AG10803 (cell line): Measurements from ENCODE around the gene CLK2.
A peak's percentile ranks its signal among the peaks of the same experiment; 100 is the strongest.
"Not testable (repeated sequence)": the region's sequence is repeated elsewhere in the genome, so short reads cannot be mapped to it uniquely, and the experiment has no call there.

Experiments
- DNase-seq: peaks from one replicate; pipeline ENCODE4 v3.0.0; 2010; ENCODE audit warnings: low read depth
- H3K4me3 ChIP-seq: 2 replicates; pipeline ENCODE4 v1.5.1; 2011; ENCODE audit warnings: mild to moderate bottlenecking, low read length, control low read depth
- CTCF ChIP-seq: conservative IDR thresholded peaks from 2 replicates; pipeline ENCODE4 v1.5.1; 2011; ENCODE audit warnings: mild to moderate bottlenecking, low read length, control low read depth, inconsistent platforms

CLK2 gene

GRCh38 chr1:155247667-155248553 is 25.4 kb downstream of the CLK2 start:
- H3K4me3 ChIP-seq = no peak overlapping the region
- DNase-seq = no peak
- no peak for TF ChIP-seq CTCF

- not testable (repeated sequence) for H3K4me3 ChIP-seq, DNase-seq
Measured at GRCh38 chr1:155246796-155247195, 26.5 kb downstream of the CLK2 start.

- no peak for DNase-seq
- peak overlapping the region; percentile 75 for H3K4me3 ChIP-seq
- no peak for TF ChIP-seq CTCF
Measured at GRCh38 chr1:155245163-155245524, 28.2 kb downstream of the CLK2 start.

GRCh38 chr1:155244368-155245162 is 28.7 kb downstream of the CLK2 start:
- peak; percentile 100 for DNase-seq
- peak overlapping the region; percentile 75 for H3K4me3 ChIP-seq
- peak; percentile 25 for TF ChIP-seq CTCF

- peak overlapping the region; percentile 75 for H3K4me3 ChIP-seq
- TF ChIP-seq CTCF = no peak
Measured at GRCh38 chr1:155242805-155243358, 30.4 kb downstream of the CLK2 start.

GRCh38 chr1:155241841-155242264 is 31.5 kb downstream of the CLK2 start:
- DNase-seq = no peak
- no peak for TF ChIP-seq CTCF
- H3K4me3 ChIP-seq = no peak overlapping the region

More at GRCh38 chr1:155242805-155243358, 30.4 kb downstream of the CLK2 start:
- DNase-seq = no peak

GRCh38 chr1:155241069-155241679 is 32.1 kb downstream of the CLK2 start:
- DNase-seq = peak; percentile 83
- peak overlapping the region; percentile 63 for H3K4me3 ChIP-seq
- TF ChIP-seq CTCF = no peak
